NCI-H2196 (cell line): Measurements from ENCODE around the gene MRFAP1.
"Not testable (repeated sequence)": the region's sequence is repeated elsewhere in the genome, so short reads cannot be mapped to it uniquely, and the experiment has no call there.

Experiments used
- DNase-seq: peaks from one replicate; lab custom pipeline; 2025; ENCODE audit not compliant: unreplicated experiment; lab: John Stamatoyannopoulos, UW

MRFAP1 gene

DNA sequence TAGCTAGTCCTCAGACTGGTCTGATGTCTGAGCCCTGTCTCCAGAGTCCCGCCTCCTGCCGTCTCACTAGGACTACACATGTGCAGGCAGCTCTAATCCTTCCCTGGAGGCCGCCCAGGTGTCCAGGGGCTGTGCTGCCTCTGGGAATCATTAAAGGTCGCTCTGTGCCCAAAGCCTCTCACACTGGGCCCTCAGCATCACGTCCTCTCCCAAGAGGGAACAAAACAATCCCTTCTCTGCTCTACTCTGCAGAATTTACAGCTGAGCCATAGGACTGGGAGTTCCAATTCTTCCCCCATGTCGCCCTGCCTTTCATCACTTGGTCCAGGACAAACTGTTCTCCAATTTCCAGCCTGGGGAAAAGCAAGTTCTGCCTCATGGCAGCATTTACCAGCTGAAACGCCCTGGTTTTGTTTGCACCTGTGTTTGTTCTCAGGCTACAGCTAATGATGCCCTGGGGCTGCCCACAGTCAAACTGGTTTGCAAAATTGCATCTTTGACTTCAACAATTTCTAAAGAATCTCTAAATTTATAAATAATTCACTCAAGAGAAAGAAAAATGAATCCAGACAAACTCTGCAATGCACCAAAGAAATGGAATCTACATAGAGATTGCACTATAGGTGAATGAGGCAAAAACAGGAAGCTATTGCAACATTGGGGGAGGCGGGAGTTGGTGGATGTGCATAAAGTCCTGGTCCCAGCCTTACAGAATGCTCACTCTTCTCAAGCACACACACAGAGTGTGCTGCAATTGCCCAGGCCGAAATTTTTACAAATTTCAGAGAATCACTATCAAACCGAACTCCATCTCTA is 7.2 kb upstream of the MRFAP1 start:
- no peak for DNase-seq

DNA sequence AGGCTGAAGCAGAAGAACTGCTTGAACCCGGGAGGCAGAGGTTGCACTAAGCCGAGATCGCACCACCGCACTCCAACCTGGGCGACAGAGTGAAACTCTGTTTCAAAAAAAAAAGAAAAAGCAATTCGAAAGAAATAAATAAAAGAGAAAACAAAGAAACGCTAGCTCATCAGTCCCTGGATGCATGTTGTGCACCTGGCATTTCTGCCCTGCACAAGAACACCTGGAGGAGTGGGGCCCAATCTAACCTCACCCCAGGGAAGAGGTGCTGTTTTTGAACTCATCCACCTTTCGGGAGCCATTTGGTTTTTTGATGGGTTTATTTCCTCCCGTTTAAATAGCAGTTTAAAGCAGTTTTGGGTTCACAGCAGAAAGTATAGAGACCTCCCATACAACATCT is 5.7 kb upstream of the MRFAP1 start:
- DNase-seq, result no peak

DNA sequence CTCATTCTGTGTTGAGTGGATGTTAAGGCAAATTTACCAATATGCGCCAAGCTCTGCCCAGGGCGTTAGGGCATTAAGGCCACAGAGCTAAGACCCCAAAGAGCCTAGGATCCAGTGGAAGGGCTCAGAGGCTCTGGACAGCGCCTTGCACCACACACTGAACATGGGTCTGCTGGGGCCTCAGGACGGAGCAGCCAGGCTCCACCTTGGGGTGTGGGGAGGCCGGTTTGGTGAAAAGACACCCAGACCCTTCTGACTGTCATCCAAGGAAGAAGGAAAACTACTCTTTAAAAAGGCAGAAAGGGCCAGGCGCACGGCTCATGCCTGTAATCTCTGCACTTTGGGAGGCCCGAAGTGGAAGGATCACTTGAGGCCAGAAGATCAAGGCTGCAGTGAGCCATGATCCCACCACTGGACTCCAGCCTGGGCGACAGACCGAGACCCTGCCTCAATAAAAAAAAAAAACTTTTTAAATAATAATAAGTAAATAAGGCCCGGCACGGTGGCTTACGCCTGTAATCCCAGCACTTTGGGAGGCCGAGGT is 1.3 kb upstream of the MRFAP1 start:
- DNase-seq, result no peak

DNA sequence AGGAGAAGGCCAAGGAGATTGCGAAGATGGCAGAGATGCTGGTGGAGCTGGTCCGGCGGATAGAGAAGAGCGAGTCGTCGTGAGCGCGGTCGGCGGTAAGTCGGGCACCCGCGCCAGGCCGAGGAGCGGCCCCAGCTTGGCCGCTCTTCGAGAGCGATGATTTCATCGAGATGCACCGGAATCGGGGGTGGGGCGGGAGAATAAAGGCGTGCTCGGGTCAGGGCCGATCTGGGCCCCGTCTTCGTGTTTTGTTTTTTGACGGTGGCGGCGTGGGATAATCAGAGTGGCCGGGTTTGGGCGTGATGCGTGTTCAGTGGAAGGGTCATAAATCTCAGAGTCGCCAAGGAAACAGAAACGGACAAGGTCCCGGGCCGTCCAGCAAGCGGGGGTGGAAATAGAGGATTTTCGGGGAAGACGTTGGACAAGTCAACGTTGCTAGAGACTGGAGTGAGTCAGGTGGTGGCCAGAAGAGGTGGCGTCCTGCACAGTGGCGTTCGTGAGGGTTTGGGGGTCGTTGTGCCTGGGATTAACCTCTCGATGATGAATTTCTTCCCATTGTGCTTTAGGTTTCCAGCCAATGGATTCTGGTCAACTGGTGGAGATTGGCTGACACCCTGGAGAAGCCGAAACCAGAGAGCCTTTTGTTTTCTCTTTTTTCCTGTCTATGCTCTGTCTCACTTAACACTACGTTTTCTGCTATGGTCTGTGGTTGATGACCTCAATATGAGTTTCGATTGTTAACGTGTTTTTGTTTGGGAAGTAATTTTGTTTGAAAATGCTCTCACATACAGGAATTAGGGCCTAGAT is 882 bp downstream of the MRFAP1 start:
- no peak for DNase-seq

DNA sequence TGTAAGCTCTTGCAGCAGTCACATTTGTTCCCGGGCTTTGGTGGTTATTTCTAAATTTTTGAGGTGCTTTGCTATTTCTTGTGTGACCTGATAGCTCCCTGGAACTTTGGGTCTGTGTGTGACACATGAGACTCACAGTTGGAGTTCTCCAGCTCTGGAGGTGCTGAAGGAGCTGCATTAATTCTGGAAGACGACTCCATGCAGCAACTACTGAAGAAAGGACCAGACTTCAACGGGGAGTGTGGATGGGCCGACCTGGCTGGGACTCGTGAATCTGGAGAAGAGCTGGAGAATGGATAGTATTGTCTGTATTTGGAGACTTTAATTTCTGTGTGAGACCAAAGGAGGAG is 1.5 kb downstream of the MRFAP1 start:
- DNase-seq, result no peak

DNA sequence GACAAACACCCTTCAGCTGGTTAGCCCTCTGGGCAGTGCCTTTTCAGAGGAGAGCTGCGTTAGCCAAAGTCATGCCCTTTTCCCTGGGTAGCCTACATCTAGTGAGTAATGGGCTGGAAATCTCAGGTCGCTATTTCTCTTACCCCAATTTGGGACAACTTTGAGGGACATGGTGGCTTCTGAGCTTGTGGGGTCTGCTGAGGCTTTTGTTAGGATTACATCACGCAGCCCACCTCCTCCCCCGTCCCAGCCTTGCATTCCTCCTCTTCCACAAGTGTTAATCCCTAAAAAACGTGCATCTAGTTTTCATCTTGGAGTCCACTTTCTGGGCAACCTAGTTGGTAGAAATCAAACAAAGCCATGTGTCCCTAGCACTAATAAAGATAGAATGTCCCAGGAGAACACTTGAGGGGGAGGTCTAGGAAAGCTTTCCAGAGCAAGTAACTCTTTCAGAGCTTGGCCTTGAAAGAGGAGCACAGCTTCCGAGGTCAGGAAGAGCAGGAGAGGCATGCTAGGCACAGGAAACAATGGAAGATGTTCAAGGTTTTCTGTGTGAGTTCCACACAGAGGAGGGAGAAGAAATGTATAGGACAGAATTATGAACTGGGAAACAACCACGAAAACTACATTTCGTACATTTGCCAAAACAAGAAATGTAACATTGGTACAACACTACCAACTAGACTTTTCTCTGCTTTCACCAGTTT is 2.8 kb downstream of the MRFAP1 start:
- DNase-seq, result no peak

DNA sequence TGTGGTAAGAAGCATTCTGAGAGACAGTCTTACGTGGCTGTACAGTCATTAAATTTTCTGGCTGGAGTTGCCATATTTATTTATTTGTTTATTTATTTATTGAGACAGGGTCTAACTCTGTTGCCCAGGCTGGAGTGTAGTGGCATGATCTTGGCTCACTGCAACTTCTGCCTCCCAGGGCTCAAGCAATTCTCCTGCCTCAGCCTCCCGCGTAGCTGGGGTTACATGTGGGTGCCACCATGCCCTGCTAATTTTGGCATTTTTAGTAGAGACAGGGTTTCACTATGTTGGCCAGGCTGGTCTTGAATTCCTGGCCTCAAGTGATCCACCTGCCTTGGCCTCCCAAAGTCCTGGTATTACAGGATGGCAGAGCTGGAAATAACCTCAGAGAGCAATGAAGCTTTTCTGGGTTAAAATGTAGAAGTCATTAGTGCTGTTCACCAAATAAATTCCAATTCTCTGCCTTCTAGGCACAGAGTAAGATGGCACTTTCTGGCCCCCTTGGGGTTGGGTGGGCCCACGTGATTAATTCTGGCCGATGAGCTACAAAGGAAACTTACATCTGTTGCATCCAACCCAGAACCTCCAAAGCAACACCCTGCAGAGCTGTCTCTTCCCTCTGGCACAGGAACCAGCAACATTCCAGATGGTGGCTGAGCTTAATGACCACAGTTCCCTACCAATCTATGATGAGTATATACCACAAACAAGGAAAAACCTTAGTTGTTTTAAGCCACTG is 4.5 kb downstream of the MRFAP1 start:
- no peak for DNase-seq

DNA sequence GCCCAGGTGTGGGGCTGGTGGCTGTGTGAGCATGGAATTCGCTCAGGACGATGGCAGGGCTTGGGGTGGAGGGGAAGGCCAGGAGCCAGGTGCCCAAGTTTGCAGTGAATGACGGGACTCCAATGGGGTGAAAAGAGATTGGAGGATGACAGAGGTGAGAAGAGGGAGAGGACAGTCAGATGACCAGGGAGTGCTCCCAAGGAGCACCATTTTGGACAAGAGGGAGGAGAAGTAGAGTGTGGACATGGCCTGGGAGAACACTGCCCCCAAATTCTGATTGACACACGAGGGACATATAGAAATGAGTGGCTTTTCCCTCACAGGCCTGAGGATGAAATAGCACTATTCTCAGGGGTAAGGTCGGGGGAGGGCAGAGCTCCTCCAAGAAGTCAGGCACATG is 6.7 kb downstream of the MRFAP1 start:
- no peak for DNase-seq

DNA sequence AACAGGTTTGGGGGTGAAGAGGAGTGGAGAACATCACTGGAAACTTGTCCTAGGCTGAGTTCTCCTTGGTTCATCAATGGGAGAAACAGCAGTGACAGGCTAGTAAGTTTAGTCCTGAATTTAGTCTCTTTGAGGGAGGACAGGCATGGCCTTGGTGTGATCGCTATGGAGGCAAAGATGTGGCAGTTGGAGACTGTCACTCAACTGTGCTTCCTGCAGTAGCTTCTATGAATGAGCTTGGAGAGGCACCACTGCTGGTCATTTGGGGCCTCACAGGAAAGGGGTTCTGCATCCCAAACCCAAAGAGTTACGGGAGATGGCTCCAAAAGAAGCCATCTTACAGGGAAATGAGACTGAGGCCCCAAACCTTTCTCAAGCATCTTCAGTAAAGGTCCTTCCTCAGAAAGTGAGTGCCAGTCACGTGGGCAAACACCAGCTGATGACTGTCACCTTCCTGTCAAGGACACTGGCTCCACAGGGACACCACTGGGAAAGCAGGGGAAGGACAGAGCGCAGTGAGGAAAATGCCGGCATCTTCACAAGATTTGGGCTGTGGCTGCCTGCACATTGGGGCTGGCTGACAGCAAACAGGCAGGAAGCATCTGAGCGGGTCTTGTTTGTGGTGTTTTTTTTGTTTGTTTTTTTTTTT is 7.2 kb downstream of the MRFAP1 start:
- no peak for DNase-seq

DNA sequence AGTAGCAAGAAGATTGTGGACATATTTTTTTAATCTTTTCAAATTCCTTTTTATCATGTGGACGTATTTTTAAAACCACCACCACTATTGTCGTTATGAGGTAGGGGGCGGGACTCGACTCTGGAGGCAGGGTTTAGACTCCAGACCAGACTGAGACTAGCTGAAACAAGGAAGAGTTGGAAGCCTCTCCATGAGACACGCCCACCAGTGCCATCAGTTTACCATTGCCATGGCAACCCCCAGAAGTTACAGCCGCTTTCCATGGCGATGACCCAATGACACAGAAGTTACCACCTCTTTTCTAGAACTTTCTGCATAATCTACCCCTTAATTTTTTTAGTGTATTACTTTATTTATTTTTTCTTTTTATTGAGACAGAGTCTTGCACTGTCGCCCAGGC is 8.7 kb downstream of the MRFAP1 start:
- no peak for DNase-seq

DNA sequence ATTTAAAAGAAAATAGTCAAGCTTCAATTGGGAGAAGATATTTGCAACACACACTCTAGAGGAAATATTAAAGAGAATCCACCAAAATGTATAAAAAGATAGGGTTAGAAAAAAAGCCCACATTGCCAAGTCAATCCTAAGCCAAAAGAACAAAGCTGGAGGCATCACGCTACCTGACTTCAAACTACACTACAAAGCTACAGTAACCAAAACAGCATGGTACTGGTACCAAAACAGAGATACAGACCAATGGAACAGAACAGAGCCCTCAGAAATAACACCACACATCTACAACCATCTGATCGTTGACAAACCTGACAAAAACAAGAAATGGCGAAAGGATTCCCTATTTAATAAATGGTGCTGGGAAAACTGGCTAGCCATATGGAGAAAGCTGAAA is 13.7 kb downstream of the MRFAP1 start:
- not testable (repeated sequence) for DNase-seq

DNA sequence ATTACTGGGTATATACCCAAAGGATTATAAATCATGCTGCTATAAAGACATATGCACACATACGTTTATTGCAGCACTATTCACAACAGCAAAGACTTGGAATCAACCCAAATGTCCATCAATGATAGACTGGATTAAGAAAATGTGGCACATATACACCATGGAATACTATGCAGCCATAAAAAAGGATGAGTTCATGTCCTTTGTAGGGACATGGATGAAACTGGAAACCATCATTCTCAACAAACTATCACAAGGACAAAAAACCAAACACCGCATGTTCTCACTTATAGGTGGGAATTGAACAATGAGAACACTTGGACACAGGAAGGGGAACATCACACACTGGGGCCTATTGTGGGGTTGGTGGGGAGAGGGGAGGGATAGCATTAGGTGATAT is 14.8 kb downstream of the MRFAP1 start:
- DNase-seq, result not testable (repeated sequence)

DNA sequence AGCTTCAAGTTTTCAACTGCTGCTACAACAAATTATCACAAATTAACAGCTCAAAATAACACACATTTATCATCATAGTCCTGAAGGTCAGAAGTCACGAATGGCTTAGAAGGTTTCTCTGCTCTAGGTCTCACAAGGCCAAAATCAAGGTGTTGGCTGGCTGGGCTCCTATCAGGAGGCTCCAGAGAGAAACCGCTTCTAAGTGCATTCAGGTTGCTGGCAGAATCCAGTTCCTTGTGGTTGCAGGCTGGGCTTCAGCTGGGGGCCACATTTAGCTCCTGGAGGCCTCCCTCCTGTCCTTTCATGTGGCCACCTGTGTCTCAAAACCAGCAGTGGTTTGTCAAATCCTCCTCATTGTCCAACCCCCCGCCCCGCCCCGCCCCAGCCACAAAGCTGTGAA is 15.4 kb downstream of the MRFAP1 start:
- DNase-seq, result no peak

DNA sequence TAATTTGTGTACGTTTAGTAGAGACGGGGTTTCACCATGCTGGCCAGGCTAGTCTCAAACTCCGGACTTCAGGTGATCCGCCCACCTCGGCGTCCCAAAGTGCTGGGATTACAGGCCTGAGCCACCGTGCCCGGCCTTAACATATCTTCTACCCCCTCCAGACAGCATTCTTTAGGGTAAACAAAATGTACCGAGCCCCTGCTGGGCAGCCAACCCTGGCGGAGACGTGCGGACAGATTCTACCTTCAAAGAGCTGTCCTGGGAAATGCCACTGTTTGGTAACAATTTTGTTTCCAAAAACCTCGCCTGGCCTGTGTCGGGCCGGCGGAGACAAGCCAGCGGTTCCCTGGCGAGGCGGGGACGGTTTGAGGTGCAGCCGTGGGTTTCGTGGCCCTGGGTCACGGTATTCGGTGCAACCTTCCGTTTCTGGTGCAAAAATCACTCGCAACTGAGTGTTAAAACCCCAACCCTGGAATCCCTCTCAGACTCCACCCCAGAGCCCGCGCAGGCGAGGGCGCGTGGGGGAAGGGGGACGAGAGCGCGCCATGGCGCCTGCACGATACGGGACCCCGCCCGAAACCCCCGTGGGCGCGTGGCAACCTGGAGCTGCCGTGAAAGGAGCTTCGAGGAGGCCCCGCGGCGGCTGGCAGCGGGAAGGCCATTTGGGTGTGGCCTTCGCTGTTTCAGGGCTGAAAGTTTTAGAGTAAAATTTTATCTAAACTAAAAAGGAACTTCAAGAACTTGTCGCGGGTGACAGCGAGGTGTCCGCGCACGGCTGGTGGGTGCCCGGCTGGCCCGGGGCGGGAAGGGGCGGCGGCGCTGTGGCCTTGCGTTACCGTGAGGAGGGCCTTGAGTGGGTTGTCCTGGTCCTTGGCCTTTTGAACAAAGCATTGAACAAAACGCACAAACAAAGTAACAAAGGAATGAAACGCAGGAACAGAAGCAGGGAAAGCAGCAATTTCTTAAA is 17.0 kb downstream of the MRFAP1 start:
- DNase-seq, result no peak

DNA sequence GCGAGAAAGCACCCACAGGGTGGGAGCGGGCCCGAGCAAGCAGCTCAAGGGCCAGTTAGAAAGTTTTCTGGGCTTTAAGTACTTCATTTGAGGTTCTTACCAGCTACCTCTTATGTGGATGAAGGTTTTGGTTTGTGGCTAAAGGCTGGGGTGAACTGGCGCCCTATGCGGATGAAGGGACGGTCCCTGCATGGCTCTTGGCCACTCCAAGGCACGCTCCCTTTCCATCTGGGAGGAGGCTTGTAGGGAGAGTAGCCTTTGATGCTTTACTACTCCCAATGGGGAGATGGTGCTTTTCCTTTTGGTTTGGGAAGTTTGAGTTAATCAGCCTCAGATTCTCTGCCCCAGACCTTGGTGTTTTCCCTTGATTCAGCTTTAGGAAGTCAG is 17.7 kb downstream of the MRFAP1 start:
- DNase-seq, result no peak

DNA sequence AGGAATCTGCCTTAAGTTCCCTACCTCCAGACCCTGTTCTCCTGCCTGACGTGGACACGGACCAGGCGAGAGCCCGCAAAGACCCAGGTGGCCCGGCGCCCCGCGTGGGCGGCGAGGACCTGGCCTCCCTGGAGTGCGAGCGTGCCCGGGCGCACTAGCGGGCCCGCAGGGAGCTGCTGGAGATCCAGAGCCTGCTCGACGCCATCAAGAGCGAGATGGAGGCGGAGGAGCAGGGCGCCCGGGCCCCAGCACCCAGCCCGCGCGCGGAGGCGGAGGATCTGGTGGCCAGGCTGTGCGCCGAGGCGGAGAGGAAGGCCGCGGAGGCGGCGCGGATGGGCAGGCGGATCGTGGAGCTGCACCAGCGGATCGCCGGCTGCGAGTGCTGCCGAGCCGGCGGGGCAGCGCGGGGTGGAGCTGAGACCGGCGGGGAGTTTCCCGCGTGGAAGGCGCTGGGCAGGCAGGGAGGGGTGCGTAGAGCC is 18.2 kb downstream of the MRFAP1 start:
- DNase-seq, result no peak

DNA sequence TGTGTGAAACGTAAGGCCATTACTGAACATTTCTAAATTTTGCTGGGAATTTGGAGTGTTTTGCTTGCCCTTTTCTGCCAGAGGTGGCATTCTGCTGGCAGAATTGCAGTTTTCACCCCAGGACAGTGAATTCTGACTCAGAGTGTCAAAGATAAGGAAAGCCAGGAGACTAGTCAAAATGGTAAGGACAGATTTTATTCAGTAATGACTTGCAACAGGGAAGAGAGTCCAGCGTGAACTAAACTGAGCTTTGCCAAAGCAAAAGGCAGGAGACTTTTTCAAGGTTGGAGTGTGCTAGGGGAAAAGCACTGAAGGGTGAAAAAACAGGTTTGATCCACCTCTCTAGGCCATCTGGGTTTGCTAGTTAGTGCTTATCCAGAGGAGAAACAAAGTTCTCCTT is 19.4 kb downstream of the MRFAP1 start:
- no peak for DNase-seq

DNA sequence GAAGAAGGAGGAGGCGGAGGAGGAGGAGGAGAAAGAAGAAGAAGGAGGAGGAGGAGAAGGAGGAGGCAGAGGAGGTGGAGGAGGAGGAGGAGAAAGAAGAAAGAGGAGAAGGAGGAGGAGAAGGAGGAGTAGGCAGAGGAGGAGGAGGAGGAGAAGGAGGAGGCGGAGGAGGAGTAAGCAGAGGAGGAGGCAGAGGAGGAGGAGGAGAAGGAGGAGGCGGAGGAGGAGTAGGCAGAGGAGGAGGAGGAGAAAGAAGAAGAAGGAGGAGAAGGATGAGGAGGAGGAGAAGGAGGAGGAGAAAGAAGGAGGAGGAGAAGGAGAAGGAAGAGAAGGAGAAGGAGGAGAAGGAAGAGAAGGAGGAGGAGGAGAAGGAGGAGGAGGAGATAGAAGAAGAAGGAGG is 19.9 kb downstream of the MRFAP1 start:
- no peak for DNase-seq

DNA sequence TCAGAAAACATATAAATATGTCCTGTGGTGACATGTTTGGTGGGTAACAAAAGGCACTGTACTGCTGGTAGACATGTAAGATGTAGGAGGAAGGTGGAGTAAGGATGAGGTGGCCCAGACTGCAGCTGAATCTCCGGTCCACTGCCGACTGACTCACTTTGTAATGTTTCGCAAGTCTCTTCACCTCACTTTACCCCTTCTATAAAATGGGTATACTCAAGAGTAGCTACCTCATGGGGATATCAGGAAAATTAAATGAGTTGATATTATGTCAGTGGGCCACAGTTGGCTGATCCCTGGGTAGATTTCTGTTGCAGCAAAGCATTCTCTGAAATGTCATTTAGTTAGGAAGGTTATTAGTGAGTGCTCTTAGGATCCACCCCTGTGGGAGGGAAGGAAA is 22.1 kb downstream of the MRFAP1 start:
- DNase-seq, result no peak
